ENCODE measurements around the gene ALDH7A1.

DNA sequence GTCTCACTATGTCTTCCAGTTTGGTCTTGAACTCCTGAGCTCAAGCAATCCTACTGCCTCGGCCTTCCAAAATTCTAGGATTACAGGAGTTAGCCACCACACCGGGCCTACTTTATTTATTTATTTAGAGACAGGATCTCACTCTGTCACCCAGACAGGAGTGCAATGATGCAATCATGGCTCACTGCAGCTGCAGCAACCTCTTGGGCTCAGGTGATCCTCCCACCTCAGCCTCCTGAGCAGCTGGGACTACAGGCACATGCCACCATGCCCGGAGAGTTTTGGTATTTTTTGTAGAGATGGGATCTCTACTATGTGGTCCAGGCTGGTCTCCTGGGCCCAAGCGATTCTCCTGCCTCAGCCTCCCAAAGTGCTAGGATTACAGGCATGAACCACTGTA, 38.5 kb upstream of the ALDH7A1 start:
- TF ChIP-seq POLR2AphosphoS5 (IDR thresholded peaks at IDR 0.05; ENCODE audit: borderline replicate concordance, low read depth, low read length) (no peak), EZH2 (IDR thresholded peaks at IDR 0.05) (no peak), FOXP2 (optimal IDR thresholded peaks at IDR 0.05; ENCODE audit: control extremely low read depth, extremely low read length, insufficient read depth) (no peak)

Data from SK-N-MC (cell line).